HepG2 (cell line): ENCODE data around the gene CAMSAP3. TPM values are rescaled to one million over a fixed set of nuclear protein-coding genes. Genes with fewer than 3 reads are reported as not detected.

ENCODE experiments used
- BORCS8-MEF2B ChIP-seq: sonication (generic); formaldehyde crosslinking; IDR thresholded peaks from 2 replicates; pipeline ENCODE4 v1.8.0; 2022; ENCODE audit warnings: mild to moderate bottlenecking, missing genetic modification reagents
- FOXK2 ChIP-seq: fragments of 450-650 bp; IDR thresholded peaks from 2 replicates; pipeline ENCODE4 v1.6.1; 2016
- KDM2A ChIP-seq: sonication (generic); formaldehyde crosslinking; IDR thresholded peaks from 2 replicates; pipeline ENCODE4 v1.4.0; 2020; ENCODE audit warnings: low read depth, missing genetic modification reagents, borderline replicate concordance
- KMT2B ChIP-seq: IDR thresholded peaks from 2 replicates; pipeline ENCODE4 v1.6.1; 2016; ENCODE audit warnings: missing genetic modification reagents, missing compliant biosample characterization
- MED1 ChIP-seq: sonication (generic); formaldehyde crosslinking; IDR thresholded peaks from 2 replicates; pipeline ENCODE4 v1.4.0; 2020; ENCODE audit warnings: missing genetic modification reagents
- PHF8 ChIP-seq: sonication (generic); formaldehyde crosslinking; IDR thresholded peaks from 2 replicates; pipeline ENCODE4 v1.5.0; 2020; ENCODE audit warnings: missing genetic modification reagents
- POLR2G ChIP-seq: fragments of 200-400 bp; formaldehyde crosslinking; IDR thresholded peaks from 2 replicates; pipeline ENCODE4 v1.6.1; 2018; ENCODE audit warnings: mild to moderate bottlenecking, low read depth, low read length, moderate library complexity
- PRDM10 ChIP-seq: sonication (generic); formaldehyde crosslinking; IDR thresholded peaks from 2 replicates; pipeline ENCODE4 v1.4.0; 2020; ENCODE audit warnings: low read depth, missing genetic modification reagents
- RXRA ChIP-seq: sonication (generic); formaldehyde crosslinking; IDR thresholded peaks from 2 replicates; pipeline ENCODE4 v1.5.1; 2020; ENCODE audit warnings: missing genetic modification reagents
- SCMH1 ChIP-seq: sonication (generic); formaldehyde crosslinking; IDR thresholded peaks from 2 replicates; pipeline ENCODE4 v1.9.0; 2021; ENCODE audit warnings: missing genetic modification reagents, mild to moderate bottlenecking, borderline replicate concordance
- SMAD1 ChIP-seq: sonication (generic); formaldehyde crosslinking; IDR thresholded peaks from 2 replicates; pipeline ENCODE4 v1.4.0; 2020; ENCODE audit warnings: missing genetic modification reagents, low read depth, mild to moderate bottlenecking, borderline replicate concordance
- SMYD3 ChIP-seq: sonication (generic); formaldehyde crosslinking; IDR thresholded peaks from 2 replicates; pipeline ENCODE4 v1.8.1; 2023; ENCODE audit warnings: mild to moderate bottlenecking, missing genetic modification reagents
- THYN1 ChIP-seq: sonication (generic); formaldehyde crosslinking; IDR thresholded peaks from 2 replicates; pipeline ENCODE4 v1.8.1; 2023; ENCODE audit warnings: low read depth, mild to moderate bottlenecking, moderate library complexity, missing genetic modification reagents, borderline replicate concordance
- ZBTB26 ChIP-seq: IDR thresholded peaks from 2 replicates; pipeline ENCODE4 v1.6.1; 2016; ENCODE audit warnings: missing compliant biosample characterization, missing genetic modification reagents, borderline replicate concordance
- ZMYM3 ChIP-seq: sonication (generic); formaldehyde crosslinking; IDR thresholded peaks from 2 replicates; pipeline ENCODE4 v1.5.1; 2020; ENCODE audit warnings: mild to moderate bottlenecking, missing genetic modification reagents
- ZNF660 ChIP-seq: sonication (generic); formaldehyde crosslinking; IDR thresholded peaks from 2 replicates; pipeline ENCODE4 v1.5.1; 2020; ENCODE audit warnings: mild to moderate bottlenecking, low read depth, missing genetic modification reagents, borderline replicate concordance
- ZNF788 ChIP-seq: sonication (generic); formaldehyde crosslinking; IDR thresholded peaks from 2 replicates; pipeline ENCODE4 v1.5.0; 2020; ENCODE audit warnings: mild to moderate bottlenecking, missing genetic modification reagents, borderline replicate concordance
- ZNF800 ChIP-seq: sonication (generic); formaldehyde crosslinking; IDR thresholded peaks from 2 replicates; pipeline ENCODE4 v1.4.0; 2020; ENCODE audit warnings: missing genetic modification reagents
- ZNF878 ChIP-seq: sonication (generic); formaldehyde crosslinking; IDR thresholded peaks from 2 replicates; pipeline ENCODE4 v1.8.1; 2023; ENCODE audit warnings: mild to moderate bottlenecking, missing genetic modification reagents, moderate library complexity
- polyA plus RNA-seq, 8 experiments: library from polyadenylated mRNA; depleted of rRNA in 3 of 8; stranded (reverse) in 7 of 8; unstranded in 1 of 8; fragments of >200 nt; fragmentation: Illumina TruSeq in 4 of 8; extraction: Trizol in 4 of 8; gene quantifications; 2 replicates each; pipeline versions ENCODE4 v1.2.1 to v1.2.3, GENCODE V29; 2011 to 2016; ENCODE audit warnings: low read depth in 4 of 8, missing spikeins in 1 of 8, mixed read lengths in 1 of 8; ENCODE audit not compliant: insufficient read depth in 1 of 8
- total RNA-seq, 5 experiments: library from RNA; depleted of rRNA; stranded (reverse); fragments of >200 nt; fragmentation: Illumina TruSeq; extraction: Trizol; gene quantifications; 2 replicates each; pipeline ENCODE4 v1.2.3, GENCODE V29; 2016; ENCODE audit warnings: low read depth in 1 of 5
- TF ChIP-seq, protein P1 (sequence below): sonication (generic); IDR thresholded peaks from 2 replicates; pipeline ENCODE4 v1.6.1; 2016; ENCODE audit warnings: low read depth, borderline replicate concordance

Gene CAMSAP3
- total and polyA plus RNA-seq, 2 of the 13 experiments (the other 11 are each of a cell fraction or from before 2014, with no cell fraction given): 10.8 to 11.8 TPM

GRCh38 chr19:7652061-7652641 is 56.5 kb downstream of the CAMSAP3 start (continued):
- 0 out of 2 replicates have a peak, but pooled peaks have one; percentile 41 for TF ChIP-seq ZBTB26
- TF ChIP-seq POLR2G: no peak
- TF ChIP-seq SMAD1: no peak
- no peak for TF ChIP-seq KMT2B (CRISPR knock-in tag)
- peak; percentile 64; the same call in 1 of the 2 replicates for TF ChIP-seq SMYD3 (CRISPR knock-in tag)
- no peak for TF ChIP-seq SCMH1 (CRISPR knock-in tag)
- TF ChIP-seq KDM2A (CRISPR knock-in tag): peak; percentile 98
- TF ChIP-seq ZNF878 (CRISPR knock-in tag): no peak
- TF ChIP-seq PHF8: 0 out of 2 replicates have a peak, but pooled peaks have one; percentile 10
- peak; percentile 83 for TF ChIP-seq ZMYM3 (CRISPR knock-in tag)
- peak; percentile 99 for TF ChIP-seq RXRA (CRISPR knock-in tag)
- TF ChIP-seq, protein P1, sequence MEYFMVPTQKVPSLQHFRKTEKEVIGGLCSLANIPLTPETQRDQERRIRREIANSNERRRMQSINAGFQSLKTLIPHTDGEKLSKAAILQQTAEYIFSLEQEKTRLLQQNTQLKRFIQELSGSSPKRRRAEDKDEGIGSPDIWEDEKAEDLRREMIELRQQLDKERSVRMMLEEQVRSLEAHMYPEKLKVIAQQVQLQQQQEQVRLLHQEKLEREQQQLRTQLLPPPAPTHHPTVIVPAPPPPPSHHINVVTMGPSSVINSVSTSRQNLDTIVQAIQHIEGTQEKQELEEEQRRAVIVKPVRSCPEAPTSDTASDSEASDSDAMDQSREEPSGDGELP: peak; percentile 72; the same call in 1 of the 2 replicates
- TF ChIP-seq THYN1 (CRISPR knock-in tag): no peak
- peak; percentile 84; the same call in 1 of the 2 replicates for TF ChIP-seq BORCS8-MEF2B (CRISPR knock-in tag)
- TF ChIP-seq ZNF800 (CRISPR knock-in tag): 0 out of 2 replicates have a peak, but pooled peaks have one; percentile 28
- TF ChIP-seq FOXK2: no peak
- peak; percentile 81; the same call in 1 of the 2 replicates for TF ChIP-seq ZNF788 (CRISPR knock-in tag)
- TF ChIP-seq PRDM10: peak; percentile 46; the same call in 1 of the 2 replicates
- no peak for TF ChIP-seq ZNF660 (CRISPR knock-in tag)
- peak; percentile 78 for TF ChIP-seq MED1 (CRISPR knock-in tag)
